Transverse colon (tissue), 4 donors: ENCODE data around the gene MACC1. TPM values are rescaled to one million over a fixed set of nuclear protein-coding genes. Genes with fewer than 3 reads are reported as not detected.
A peak's percentile ranks its signal among the peaks of the same experiment; 100 is the strongest.

Experiments used
- DNase-seq: peaks from one replicate; pipeline ENCODE4 v3.0.0-alpha.2; 2019
- H3K27ac ChIP-seq, 4 donors: fragments of 200-600 bp; sonication (generic); 2 replicates each; pipeline ENCODE4 v1.5.1; 2016 to 2018; ENCODE audit warnings: inconsistent platforms in 4 of 4
- H3K27me3 ChIP-seq: fragments of 200-600 bp; sonication (generic); 2 replicates; pipeline ENCODE4 v1.5.1; 2017; ENCODE audit warnings: inconsistent platforms
- H3K36me3 ChIP-seq, 4 donors: fragments of 200-600 bp; sonication (generic); 2 replicates each; pipeline ENCODE4 v1.5.1; 2017 to 2019; ENCODE audit warnings: inconsistent platforms in 4 of 4
- H3K4me1 ChIP-seq, 4 donors: fragments of 200-600 bp; sonication (generic); 2 replicates each; pipeline ENCODE4 v1.5.1; 2017 to 2020; ENCODE audit warnings: inconsistent platforms in 4 of 4
- H3K4me3 ChIP-seq, 4 donors: fragments of 200-600 bp; sonication (generic); 1 replicate in 1 of 4; 2 replicates in 3 of 4; pipeline versions ENCODE4 v1.5.1 to v1.6.1; 2017 to 2019; ENCODE audit warnings: inconsistent platforms in 4 of 4
- H3K9me3 ChIP-seq, 2 donors: fragments of 200-600 bp; sonication (generic); 2 replicates each; pipeline ENCODE4 v1.5.1; 2017 to 2019; ENCODE audit warnings: inconsistent platforms in 2 of 2
- EP300 ChIP-seq: sonication (generic); formaldehyde crosslinking; IDR thresholded peaks from one replicate; pipeline ENCODE4 v1.6.1; 2017; ENCODE audit warnings: antibody characterized with exemption, low read depth
- POLR2A ChIP-seq: fragments of 450-650 bp; IDR thresholded peaks from one replicate; pipeline ENCODE4 v1.6.1; 2016; ENCODE audit warnings: antibody characterized with exemption, mild to moderate bottlenecking, moderate library complexity
- POLR2AphosphoS5 ChIP-seq, 3 donors: sonication (generic); formaldehyde crosslinking; IDR thresholded peaks; one replicate each; pipeline ENCODE4 v1.6.1; 2016; ENCODE audit warnings: antibody characterized with exemption in 3 of 3
- WGBS, 2 donors: methylation state at CpG; one replicate each; pipeline ENCODE4 v1.1.5; 2018; ENCODE audit warnings: low coverage in 1 of 2; 5-methylcytosine and 5-hydroxymethylcytosine counted together
- in situ Hi-C, 4 donors: fragments of 200-750 bp; cut with MboI; loops; one replicate each; pipeline versions ENCODE4 v1.15.0 to v1.15.1; 2017; ENCODE audit warnings: low sequenced_read_pairs in 3 of 4, low pct_ligation_motif_present in 1 of 4, low pct_unique_long_range_greater_than_20kb in 1 of 4
- intact Hi-C: fragments of 100-400 bp; cut with DNase I; formaldehyde crosslinking; loops from one replicate; pipeline ENCODE4 v1.15.1; 2023; ENCODE audit warnings: low total_unique reads
- total RNA-seq, 4 donors: library from RNA; depleted of rRNA; stranded (reverse); fragments of >200 nt; gene quantifications; one replicate each; pipeline ENCODE4 v1.1.0, GENCODE V29; 2016
- TF ChIP-seq, protein P1 (sequence below), 5 experiments: fragments of 200-600 bp in 3 of 5; fragments of 450-650 bp in 2 of 5; sonication (generic) in 3 of 5; IDR thresholded peaks; 1 replicate in 2 of 5; 2 replicates in 3 of 5; pipeline ENCODE4 v1.5.1; 2016 to 2017; ENCODE audit warnings: antibody characterized with exemption in 5 of 5, inconsistent platforms in 3 of 5, mild to moderate bottlenecking in 2 of 5, moderate library complexity in 1 of 5

Gene MACC1
- total RNA-seq, 4 donors from 2014 or later, result 5.2 to 9.8 (median 7.2) TPM

DNA sequence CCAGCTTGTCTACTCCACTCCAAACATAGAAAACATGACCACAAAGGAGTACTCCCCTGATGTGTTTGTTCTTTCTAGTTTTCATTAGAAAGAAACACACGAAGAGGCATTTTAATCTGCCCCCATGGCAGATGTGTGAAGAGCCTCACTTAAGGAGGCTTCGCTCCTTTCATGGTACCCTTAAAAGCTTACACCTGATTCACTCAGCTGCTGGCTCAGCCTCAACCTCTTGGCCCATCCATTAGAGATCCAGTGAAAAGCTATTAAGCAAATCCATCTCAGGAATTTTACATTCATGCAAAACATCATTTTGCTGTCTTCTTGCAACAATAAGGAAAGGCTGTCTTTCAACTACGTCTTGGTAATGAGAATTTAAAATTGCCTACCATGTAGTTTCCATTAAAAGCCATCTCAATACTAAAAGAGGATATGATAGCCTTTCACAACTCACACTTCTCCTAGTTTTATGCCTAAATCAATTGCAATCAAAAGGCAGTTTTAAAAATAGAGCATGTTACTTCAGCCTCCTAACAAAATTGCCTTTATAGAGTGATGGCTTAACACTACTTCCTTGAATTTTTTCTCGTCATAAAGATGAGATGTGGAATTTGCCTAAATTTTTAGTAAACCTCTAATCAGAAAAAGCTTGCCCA, 22.7 kb downstream of the MACC1 start:
- Histone ChIP-seq H3K9me3 (no peaks in the 10 kb centered on the region), H3K4me1 (peaks cover 0 to 14% (median 5%) of the 10 kb centered on the region in 4 donors), H3K4me3 (no peak overlapping the region), H3K27me3 (no peaks in the 10 kb centered on the region), H3K36me3 (no peaks in the 10 kb centered on the region), H3K27ac (peak overlapping the region in 1 of 4 donors; percentile 21)
- 66 to 87% methylated on average over 3 to 4 of the region's 4 CpGs for WGBS, 2 donors
- no peak for DNase-seq
- in situ Hi-C loops, result no loop called here
- intact Hi-C loops, result no loop called here
- TF ChIP-seq POLR2AphosphoS5 (IDR thresholded peaks at IDR 0.05) (no peak), POLR2A (no peak), EP300 (no peak)
- TF ChIP-seq, protein P1, sequence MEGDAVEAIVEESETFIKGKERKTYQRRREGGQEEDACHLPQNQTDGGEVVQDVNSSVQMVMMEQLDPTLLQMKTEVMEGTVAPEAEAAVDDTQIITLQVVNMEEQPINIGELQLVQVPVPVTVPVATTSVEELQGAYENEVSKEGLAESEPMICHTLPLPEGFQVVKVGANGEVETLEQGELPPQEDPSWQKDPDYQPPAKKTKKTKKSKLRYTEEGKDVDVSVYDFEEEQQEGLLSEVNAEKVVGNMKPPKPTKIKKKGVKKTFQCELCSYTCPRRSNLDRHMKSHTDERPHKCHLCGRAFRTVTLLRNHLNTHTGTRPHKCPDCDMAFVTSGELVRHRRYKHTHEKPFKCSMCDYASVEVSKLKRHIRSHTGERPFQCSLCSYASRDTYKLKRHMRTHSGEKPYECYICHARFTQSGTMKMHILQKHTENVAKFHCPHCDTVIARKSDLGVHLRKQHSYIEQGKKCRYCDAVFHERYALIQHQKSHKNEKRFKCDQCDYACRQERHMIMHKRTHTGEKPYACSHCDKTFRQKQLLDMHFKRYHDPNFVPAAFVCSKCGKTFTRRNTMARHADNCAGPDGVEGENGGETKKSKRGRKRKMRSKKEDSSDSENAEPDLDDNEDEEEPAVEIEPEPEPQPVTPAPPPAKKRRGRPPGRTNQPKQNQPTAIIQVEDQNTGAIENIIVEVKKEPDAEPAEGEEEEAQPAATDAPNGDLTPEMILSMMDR (IDR thresholded peaks at IDR 0.05), result no peak

GRCh38 chr7:20193873-20194272, 23.3 kb downstream of the MACC1 start:
- DNase-seq, result no peak
- in situ Hi-C loops (no loop called here), intact Hi-C loops (no loop called here)
- Histone ChIP-seq H3K9me3 (no peaks in the 10 kb centered on the region), H3K4me1 (peaks cover 0 to 10% (median 2%) of the 10 kb centered on the region in 4 donors), H3K27me3 (no peaks in the 10 kb centered on the region), H3K4me3 (no peak overlapping the region), H3K27ac (peak overlapping the region in 1 of 4 donors; percentile 21), H3K36me3 (no peaks in the 10 kb centered on the region)
- 85 to 89% methylated on average over 6 of the region's 6 CpGs for WGBS, 2 donors
- no peak for TF ChIP-seq EP300
- no peak for TF ChIP-seq POLR2AphosphoS5 (IDR thresholded peaks at IDR 0.05)
- TF ChIP-seq, protein P1 (IDR thresholded peaks at IDR 0.05), result no peak
- TF ChIP-seq POLR2A, result no peak

DNA sequence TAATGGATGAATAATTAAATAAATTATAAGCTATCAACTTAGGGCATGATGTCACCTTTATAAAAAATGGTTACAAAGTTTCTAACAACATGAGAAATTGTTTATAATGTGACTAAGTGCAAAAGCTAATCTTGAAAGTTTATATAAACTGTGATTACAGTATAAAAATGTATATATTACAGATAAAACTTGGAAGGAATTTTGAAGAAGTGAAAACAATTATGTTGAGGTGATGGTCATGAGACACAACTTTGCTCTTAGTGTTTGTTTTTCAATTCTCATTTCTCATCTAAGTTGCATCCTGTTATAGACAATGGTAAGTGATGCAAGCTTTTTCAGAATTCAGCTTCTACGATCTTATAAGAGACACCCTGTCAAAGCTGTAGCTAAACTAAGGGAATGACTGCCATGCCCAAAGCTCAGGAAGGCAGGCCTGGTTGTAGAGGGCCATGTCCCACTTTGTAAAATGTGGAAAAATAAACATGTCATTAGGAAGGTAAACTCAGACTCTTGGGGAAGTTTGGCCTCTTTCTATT, 23.9 kb downstream of the MACC1 start:
- WGBS, 2 donors, result 29 to 54% methylated on average over 1 of the region's 1 CpG
- no peak for DNase-seq
- no peak overlapping the region for H3K27ac ChIP-seq
- in situ Hi-C loops (no loop called here), intact Hi-C loops (no loop called here)
- H3K4me1 ChIP-seq, result peaks cover 0 to 4% (median 0%) of the 10 kb centered on the region in 4 donors
- no peaks in the 10 kb centered on the region for H3K36me3 ChIP-seq
- TF ChIP-seq, protein P1 (IDR thresholded peaks at IDR 0.05), result no peak
- no peak for TF ChIP-seq EP300
- TF ChIP-seq POLR2AphosphoS5 (IDR thresholded peaks at IDR 0.05), result no peak
- no peak for TF ChIP-seq POLR2A
- H3K27me3 ChIP-seq, result no peaks in the 10 kb centered on the region
- H3K4me3 ChIP-seq, result no peak overlapping the region
- no peaks in the 10 kb centered on the region for H3K9me3 ChIP-seq

- no peak overlapping the region for H3K4me3 ChIP-seq
- DNase-seq, result no peak
- no peaks in the 10 kb centered on the region for H3K36me3 ChIP-seq
- TF ChIP-seq, protein P1 (IDR thresholded peaks at IDR 0.05), result no peak
- TF ChIP-seq POLR2AphosphoS5 (IDR thresholded peaks at IDR 0.05), result no peak
- TF ChIP-seq POLR2A, result no peak
- TF ChIP-seq EP300, result no peak
- no peaks in the 10 kb centered on the region for H3K4me1 ChIP-seq
- no peaks in the 10 kb centered on the region for H3K27me3 ChIP-seq
- 85 to 92% methylated on average over 6 to 11 of the region's 11 CpGs for WGBS, 2 donors
- no peaks in the 10 kb centered on the region for H3K9me3 ChIP-seq
- no peak overlapping the region for H3K27ac ChIP-seq
- in situ Hi-C loops (no loop called here), intact Hi-C loops (no loop called here)
Measured at GRCh38 chr7:20191391-20191869, 25.8 kb downstream of the MACC1 start.
